Ureter (tissue), 1 donor: ENCODE results near the gene PGAP6. TPM values are rescaled to one million over a fixed set of nuclear protein-coding genes. Genes with fewer than 3 reads are reported as not detected.
A peak's percentile ranks its signal among the peaks of the same experiment; 100 is the strongest.
"Not testable (repeated sequence)": the region's sequence is repeated elsewhere in the genome, so short reads cannot be mapped to it uniquely, and the experiment has no call there.

ENCODE experiments used
- DNase-seq: peaks from one replicate; pipeline ENCODE4 v3.0.0-alpha.2; 2020; ENCODE audit warnings: low spot score
- total RNA-seq: library from RNA; stranded (reverse); gene quantifications from one replicate; pipeline ENCODE4 v1.2.4, GENCODE V29; 2023
- donor health status: DM: yes; HTN: yes; CAD: no.

PGAP6 gene
- total RNA-seq, 1 donor from 2014 or later = 37.6 TPM

DNA sequence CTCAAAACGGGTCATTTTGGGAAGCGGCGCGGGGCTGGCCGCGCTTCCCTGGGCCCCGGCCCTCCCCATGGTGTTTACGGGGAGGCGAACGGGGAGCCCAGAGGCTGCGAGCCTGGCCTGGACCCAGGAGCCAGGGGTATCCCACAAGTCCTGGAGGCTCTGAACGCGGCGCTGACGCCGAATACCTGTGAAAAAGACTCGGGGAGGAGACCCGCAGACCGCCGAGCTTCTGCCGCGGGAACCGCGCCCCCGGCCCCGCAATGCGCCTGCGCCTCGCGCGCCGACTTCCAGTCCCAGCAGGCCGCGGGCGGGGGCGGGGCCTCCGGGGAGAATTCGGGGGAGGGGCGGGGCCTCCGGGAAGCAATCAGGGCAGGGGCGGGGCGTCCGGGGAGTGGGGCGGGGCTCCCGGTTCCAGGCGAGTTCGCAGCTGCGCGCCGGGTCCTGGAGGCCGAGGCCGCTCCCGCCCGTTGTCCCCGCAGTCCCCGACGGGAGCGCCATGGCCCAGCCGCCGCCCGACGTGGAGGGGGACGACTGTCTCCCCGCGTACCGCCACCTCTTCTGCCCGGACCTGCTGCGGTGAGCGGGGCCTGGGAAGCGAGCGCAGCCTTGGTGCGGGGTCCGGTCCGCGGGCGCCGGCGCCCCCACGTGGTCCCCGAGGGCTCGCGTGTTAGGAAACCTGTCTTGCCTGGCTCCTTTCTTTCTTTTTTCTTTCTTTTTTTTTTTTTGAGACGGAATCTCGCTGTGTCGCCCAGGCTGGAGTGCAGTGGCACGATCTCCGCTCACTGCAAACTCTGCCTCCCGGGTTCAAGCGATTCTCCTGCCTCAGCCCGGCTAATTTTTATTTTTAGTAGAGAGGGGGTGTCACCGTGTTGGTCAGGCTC, 19.9 kb upstream of the PGAP6 start, which contains the start of gene DECR2:
Gene DECR2, plus strand, starts transcription at position 418 of the 881 bp plus-strand sequence. Its CDS starts 79 bp downstream, at position 497.
- DNase-seq = peak; percentile 97

DNA sequence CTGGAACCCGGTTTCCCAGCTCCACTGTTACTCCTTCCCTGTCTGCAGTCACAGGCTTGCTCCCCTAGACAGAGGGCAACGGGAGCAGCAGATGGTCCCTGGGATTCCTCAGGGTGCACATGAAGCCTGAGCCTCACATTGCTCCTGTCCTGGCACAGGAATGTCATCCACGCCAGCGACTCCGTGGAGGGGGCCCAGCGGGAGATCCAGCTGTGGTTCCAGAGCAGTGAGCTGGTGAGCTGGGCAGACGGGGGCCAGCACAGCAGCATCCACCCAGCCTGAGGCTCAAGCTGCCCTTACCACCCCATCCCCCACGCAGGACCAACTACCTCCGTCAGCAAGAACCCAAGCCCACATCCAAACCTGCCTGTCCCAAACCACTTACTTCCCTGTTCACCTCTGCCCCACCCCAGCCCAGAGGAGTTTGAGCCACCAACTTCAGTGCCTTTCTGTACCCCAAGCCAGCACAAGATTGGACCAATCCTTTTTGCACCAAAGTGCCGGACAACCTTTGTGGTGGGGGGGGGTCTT, 18.3 kb upstream of the PGAP6 start:
- DNase-seq = no peak

DNA sequence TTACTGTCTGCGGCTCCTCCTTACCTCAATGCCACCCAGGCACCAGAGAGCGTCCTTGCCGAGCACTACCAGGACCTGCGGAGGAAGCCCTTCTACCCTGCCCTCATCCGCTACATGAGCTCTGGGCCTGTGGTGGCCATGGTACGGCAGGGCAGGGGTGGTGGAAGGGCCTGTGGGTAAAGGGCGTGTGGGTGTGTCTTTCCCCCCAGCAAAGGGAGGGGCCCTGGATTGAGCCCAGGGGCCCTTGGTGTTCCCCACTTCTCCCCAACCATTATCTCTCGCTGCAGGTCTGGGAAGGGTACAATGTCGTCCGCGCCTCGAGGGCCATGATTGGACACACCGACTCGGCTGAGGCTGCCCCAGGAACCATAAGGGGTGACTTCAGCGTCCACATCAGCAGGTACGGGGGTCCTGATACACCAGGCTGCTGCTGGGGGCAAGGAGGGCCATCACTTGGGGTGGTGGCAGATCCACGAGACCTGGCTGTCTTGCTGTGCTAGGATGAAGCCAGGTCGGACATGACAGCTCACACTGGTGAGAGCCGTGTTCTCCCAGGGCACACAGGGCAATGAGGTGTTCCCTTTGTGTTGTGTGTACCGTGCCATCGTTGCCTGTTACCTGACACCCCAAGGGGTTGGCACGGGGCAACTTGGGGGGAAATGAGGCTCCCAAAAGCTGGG, 17.7 kb upstream of the PGAP6 start:
- DNase-seq = no peak

DNA sequence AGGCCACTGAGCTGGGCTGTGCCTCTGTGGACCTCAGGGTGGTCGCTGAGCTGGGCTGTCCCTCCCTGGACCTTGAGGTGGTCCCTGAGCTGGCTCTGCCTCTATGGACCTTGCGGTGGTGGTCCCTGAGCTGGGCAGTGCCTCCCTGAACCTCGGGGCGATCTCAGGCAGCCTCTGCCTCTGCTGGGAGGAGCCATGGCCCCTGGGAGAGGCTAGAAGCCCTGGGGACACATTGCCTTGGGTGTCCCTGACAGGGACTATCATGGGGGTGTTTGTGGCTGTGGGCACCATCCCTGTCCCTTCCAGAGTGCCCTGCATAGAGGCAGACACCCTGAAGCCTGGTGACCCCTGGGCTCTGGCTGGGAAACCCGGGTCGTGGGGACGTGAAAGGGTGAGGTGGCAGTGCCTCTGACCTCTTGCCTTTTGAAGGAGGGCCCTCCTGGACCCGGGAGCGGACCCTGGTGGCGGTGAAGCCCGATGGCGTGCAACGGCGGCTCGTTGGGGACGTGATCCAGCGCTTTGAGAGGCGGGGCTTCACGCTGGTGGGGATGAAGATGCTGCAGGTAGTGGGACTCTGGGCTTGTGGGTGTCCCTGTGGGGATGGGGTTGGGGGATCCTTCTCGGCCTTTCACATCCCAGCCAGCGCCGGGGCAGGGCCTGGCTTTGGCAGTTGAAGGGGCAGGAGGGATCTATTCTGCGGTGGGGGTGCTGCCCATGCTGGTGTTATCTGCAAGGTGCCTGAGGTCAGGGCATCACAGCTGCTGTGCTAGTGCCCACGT, 17.0 kb upstream of the PGAP6 start:
- no peak for DNase-seq

DNA sequence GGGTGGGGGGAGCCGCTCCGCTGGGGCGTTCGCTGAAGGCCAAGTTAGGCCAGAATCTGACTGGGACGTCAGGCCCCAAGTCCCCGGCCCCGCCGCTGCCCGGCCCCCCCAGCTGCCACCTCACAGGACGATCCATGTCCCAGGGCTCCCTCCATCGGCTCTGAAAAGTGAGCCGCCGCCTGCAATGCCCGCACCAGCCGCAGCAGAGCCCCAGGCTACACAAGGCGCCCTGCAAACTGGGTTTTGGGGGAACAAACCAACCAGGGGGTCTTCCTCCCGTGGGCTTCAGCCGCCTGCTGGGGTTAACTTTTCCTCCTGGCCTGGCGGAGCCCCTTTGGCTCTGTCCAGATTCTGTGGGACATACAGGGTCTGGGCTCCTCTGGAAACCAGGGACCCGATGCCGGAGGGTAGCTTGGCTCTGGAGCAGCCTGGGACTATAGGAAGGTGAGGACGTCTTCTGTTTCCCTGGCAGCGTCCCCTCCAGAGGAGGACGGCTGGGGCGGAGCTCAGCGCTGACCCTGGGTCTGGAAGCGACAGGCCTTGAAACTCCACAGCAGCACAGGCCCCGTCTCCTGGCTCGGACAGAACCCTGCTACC, 16.1 kb upstream of the PGAP6 start:
- peak; percentile 87 for DNase-seq

DNA sequence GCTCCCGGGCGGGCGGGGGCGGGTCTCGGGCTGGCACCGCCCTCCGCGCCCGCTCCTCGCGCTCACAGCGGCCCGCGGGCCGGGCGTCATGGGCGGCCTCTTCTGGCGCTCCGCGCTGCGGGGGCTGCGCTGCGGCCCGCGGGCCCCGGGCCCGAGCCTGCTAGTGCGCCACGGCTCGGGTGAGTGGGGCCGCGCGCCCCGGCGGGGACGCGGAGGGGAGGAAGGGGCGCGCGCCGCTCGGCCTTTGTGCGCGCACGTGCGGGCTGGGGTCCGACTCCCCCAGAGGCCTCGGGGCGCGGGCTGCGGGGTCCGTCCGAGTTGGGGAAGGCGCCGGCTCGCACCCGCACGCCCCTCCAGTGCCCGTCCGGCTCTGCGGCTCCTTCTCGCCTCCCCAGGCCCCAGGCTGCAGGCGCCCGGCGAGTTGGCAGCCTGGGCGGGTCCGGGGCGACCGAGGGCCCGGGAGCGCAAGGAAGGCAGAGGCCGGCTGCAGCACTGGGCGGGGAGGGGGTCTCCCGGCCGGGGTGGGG, 15.4 kb upstream of the PGAP6 start, which contains the start of gene NME4:
Gene NME4, plus strand, starts transcription at position 65 of the 527 bp plus-strand sequence. Its CDS starts 24 bp downstream, at position 89.
- DNase-seq = no peak

DNA sequence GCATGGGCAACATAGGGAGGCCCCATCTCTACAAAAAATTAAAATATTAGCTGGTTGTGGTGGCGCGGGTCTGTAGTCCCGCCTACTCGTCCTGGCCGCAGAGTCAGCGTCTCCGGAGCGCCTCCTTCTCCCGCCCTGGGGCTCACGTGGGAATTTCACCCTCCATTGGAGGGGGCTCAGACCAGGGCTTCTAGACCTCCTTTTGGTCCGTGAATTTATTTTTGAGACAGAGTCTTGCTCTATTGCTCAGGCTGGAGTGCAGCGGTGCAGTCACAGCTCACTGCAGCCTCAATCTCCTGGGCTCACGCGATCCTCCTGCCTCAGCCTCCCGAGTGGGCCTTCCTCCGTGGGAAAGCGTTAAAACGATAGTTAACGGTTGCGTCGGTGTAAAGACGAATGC, 14.8 kb upstream of the PGAP6 start:
- DNase-seq = no peak

DNA sequence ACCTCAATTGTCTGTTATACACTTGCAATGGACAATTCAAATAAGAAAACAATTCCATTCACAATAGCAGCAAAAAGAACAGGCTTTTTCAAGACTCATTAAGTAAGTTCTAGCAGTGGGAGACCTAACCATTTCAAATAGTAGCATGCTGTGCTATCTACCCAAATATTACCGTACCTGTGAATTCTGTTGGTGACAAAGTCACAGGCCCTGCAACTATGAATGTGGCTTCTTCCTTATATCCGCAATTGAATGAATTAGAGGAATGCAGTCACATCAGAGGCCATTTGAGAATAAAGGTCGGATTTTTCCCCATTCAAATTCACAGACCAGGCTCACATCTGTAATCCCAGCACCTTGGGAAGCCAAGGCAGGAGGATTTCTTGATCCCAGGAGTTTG, 14.4 kb upstream of the PGAP6 start:
- no peak for DNase-seq

DNA sequence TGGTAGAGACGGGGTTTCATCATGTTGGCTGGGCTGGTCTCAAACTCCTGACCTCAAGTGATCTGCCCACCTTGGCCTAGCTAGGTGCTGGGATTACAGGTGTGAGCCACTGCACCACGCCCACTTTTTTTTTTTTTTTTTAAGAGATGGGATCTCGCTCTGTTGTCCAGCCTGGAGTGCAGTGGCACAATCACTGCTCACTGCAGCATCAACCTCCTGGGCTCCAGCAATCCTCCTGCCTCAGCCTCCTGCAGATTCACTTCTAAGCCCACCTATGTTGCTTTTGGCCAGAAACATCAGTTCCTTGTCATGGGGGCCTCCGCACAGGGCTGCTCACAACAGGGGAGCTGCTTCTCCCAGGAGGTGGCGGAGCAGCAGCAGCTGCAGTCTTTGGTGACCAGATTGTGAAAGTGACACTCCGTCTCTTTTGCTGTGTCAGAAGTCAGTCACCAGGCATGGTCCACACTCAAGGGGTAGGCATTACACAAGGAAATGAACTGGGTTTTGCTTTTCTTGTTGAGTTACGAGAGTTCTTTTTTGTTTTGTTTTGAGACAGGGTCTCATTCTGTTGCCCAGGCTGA, 10.8 kb upstream of the PGAP6 start:
- DNase-seq = no peak

DNA sequence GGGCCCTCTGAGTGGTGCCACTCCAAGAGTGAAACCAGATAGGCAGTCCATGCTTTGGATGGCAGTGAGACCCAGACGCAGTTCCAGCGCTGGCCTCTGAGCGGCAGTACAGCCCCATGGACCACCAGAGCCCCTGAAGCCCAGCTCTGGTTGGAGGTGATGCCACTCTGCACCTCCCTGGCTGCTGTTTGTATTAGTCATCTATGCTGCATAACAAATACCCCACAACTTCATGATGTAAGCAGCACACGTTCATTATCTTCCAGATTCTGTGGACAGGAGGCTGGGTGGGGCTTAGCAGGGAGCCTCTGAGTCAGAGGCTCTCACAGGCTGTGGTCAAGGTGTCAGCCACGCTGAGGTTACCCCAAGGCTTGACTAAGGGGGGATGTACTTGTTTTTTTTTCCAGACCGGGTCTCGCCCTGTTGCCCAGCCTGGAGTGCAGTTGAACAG, 10.1 kb upstream of the PGAP6 start:
- DNase-seq = no peak

DNA sequence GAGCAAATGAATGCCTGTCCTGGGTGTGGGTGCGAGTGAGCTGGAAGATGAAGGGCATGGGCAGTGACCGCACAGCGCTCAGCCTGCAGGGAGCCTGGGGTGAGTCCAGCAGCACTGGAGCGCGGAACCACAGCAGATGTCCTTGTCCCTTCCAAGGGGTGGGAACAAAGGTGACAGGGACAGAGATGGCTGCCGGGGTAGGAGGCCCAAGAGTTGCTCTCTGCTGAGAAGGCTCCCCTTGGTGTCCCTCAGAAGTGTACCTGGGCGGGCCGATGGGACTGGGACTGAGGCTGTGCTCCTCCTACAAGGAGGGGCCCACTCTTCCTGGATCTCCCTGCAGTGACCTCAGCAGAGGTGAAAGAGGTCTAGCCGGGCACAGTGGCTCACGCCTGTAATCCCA, 7.6 kb upstream of the PGAP6 start:
- DNase-seq = no peak

DNA sequence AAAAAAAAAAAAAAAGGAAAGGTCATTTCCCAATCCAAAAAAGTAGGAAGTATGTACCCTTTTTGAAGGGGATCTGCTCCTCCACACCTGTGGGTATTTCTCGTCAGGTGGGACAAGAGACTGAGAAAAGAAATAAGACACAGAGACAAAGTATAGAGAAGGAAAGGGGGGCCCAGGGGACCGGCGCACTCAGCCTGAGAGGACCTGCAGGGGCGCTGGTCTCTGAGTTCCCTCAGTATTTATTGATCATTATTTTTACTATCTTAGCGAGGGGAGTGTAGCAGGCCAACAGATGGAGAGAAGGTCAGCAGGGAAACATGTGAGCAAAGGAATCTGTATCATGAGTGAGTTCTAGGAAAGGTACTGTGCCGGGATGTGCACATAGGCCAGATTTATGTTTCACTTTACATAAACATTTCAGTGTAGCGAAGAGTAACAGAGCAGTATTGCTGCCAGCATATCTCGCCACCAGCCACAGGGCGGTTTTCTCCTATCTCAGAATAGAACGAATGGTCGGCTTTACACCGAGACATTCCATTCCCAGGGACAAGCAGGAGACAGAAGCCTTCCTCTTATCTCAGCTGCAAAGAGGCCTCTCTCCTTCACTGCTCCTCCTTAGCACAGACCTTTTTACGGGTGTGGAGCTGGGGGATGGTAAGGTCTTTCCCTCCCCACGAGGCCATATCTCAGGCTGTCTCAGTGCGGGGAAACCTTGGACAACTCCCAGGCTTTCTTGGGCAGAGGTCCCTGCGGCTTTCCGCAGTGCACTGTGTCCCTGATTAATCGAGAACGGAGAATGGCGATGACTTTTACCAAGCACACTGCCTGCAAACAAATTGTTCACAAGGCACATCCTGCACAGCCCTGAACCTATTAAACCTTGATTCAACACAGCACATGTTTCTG, 6.2 kb upstream of the PGAP6 start:
- not testable (repeated sequence) for DNase-seq

DNA sequence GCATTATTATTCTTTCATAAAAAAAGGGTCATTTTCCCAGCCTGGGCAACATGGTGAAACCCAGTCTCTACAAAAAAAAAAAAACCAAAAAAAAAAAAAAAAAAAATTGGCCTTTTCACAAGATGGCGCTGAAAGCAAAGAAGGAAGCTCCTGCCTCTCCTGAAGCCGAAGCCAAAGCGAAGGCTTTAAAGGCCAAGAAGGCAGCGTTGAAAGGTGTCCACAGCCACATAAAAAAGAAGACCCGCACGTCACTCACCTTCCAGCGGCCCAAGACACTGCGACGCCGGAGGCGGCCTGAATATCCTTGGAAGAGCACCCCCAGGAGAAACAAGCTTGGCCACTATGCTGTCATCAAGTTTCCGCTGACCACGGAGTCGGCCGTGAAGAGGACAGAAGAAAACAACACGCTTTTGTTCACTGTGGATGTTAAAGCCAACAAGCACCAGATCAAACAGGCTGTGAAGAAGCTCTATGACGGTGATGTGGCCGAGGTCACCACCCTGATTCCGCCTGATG, 4.9 kb upstream of the PGAP6 start:
- DNase-seq = no peak

DNA sequence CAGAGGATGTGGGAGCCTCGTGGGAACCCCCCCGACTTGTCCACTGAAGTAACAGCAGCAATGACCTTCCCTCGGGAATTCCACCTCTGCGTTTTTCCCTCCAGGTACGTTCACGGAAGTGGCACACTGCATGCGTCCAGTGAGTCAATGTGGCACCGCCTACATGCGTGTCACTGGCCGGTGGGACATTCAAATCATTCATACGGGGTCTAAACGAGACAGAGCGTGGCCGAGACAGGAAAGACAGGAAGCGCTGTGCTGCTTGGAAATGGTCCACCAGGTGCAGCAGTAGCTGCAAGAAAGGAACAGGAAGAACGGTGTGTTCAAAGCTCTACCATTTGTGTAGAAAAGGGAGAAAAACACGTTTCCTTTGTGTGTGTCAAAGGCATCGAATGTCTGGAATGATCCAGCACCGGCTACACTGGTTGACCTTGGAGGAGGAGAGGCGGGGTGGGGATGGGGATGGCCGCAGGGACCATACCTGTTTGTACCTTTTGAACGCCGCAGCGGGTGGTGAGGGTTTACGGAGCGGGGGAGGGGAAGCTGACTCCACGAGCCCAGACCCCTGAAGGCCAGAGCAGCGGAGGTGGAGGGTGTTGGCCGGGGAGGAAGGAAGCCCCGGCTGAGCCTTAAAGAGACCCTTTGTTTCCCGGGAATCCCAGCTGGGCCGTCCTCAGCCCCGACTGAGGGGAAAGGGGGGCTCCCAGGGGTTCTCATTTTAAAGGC, 1.7 kb upstream of the PGAP6 start:
- peak; percentile 83 for DNase-seq

DNA sequence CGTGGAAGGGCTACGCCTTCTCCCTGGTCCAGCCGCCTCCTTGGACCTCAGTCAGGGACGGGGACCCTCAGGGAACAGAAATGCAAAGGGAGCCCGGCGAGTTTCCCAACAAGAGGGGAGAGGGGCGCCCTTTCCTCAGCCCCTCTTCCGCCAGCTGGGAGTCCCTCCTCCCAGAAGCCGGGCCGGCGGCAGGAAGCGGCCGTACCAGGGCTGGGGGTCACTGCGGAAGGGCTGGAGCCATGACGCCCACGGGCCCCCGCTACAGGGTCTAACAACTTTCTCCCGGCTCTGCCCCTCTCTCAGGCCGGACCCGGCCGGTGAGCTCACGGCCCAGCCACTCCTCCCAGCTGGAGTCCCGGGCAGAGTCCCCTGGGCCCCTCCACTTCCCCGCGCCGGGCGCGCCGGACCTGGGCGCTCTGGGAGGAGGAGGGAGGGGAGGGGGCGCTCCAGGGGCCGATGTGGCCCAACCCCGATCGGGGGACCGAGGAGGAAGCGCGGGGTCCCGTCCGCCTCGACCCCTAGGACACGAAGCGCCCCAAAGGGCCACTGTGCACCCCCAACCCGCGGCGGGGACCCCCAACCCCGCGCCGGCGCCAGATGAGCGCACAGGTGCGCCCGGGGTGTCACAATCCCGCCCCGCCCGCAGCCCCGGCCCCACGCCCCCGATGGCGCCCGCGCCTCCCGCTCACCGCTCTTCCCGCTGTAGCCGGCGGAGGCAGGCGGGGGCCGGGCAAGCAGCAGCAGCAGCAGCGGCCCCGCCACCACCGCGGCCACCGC, 578 bp downstream of the PGAP6 start:
- no peak for DNase-seq

DNA sequence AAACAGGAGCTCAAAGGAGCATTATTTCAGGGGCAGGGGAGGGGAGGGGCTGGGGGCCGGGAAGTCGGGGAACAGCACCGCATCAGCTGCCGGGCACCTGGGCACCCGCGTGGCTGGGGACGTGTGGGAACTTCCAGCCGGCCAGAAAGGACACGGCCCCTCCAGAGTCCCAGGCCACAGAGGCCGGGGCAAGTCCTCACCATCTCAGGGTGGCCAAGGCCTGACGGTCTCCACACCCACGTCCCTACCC, 1.1 kb downstream of the PGAP6 start:
- DNase-seq = no peak

DNA sequence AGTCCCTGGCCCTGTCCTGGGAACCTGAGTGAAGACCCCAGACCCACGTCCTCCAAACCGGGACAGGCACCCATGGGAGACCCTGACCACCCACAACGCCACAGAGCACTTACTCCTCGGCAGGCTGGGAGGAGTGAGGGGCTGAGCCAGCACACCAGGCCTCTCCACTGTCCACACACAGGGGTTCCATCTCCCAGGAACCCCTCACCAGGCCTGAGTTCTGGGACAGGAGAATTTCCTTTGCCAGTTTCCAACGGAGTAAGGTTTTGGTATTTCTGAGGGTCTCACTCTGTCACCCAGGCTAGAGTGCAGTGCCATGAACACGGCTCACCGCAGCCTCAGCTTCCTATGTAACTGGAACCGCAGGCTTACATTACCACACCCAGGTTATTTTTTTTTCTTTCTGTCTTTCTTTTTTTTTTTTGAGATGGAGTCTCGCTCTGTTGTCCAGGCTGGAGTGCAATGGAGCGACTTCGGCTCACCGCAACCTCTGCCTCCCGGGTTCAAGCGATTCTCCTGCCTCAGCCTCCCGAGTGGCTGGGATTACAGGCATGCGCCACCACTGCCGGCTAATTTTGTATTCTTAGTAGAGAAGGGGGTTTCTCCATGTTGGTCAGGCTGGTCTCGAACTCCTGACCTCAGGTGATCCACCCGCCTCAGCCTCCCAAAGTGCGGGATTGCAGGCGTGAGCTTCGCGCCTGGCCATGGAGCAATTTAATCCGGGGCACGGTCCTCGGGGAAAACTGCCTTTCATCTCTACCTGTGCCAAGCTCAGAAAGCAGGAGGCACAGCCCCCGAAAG, 1.6 kb downstream of the PGAP6 start:
- DNase-seq = no peak
